PC-3 (cell line): Measurements from ENCODE around the gene GASK1B.

Source experiments
- EZH2 ChIP-seq: fragments of 300-600 bp; sonication (generic); IDR thresholded peaks from one replicate; pipeline ENCODE4 v1.6.1; 2017; ENCODE audit warnings: antibody characterized with exemption, mild to moderate bottlenecking, low read length; ENCODE audit not compliant: unreplicated experiment
- EZH2phosphoT487 ChIP-seq: fragments of 300-600 bp; sonication (generic); IDR thresholded peaks from 2 replicates; pipeline ENCODE4 v1.6.1; 2018; ENCODE audit warnings: mild to moderate bottlenecking, antibody characterized with exemption, low read length, borderline replicate concordance
- TF ChIP-seq, protein P1 (sequence below): fragments of 300-600 bp; sonication (generic); conservative IDR thresholded peaks from 2 replicates; pipeline ENCODE4 v1.5.1; 2017; ENCODE audit warnings: antibody characterized with exemption, low read depth, mild to moderate bottlenecking, low read length

- TF ChIP-seq, protein P1, sequence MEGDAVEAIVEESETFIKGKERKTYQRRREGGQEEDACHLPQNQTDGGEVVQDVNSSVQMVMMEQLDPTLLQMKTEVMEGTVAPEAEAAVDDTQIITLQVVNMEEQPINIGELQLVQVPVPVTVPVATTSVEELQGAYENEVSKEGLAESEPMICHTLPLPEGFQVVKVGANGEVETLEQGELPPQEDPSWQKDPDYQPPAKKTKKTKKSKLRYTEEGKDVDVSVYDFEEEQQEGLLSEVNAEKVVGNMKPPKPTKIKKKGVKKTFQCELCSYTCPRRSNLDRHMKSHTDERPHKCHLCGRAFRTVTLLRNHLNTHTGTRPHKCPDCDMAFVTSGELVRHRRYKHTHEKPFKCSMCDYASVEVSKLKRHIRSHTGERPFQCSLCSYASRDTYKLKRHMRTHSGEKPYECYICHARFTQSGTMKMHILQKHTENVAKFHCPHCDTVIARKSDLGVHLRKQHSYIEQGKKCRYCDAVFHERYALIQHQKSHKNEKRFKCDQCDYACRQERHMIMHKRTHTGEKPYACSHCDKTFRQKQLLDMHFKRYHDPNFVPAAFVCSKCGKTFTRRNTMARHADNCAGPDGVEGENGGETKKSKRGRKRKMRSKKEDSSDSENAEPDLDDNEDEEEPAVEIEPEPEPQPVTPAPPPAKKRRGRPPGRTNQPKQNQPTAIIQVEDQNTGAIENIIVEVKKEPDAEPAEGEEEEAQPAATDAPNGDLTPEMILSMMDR: no peak
- TF ChIP-seq EZH2phosphoT487 (no peak), EZH2 (no peak)
Observed at GRCh38 chr4:158159054-158159717, 13.6 kb downstream of the GASK1B start.
